DND-41 (cell line): Measurements from ENCODE around the gene LRRC28.
A peak's percentile ranks its signal among the peaks of the same experiment; 100 is the strongest.

Experiments used
- ATAC-seq: fragments of 200-7000 bp; cut with Tn5 transposase; 3 replicates; pipeline ENCODE4 v1.9.1; 2021; ENCODE audit warnings: low read depth; ENCODE audit not compliant: insufficient read depth
- DNase-seq: peaks from one replicate; pipeline ENCODE4 v3.0.0-alpha.2; 2020
- H2AFZ ChIP-seq: 2 replicates; pipeline ENCODE4 v1.6.0; 2012; ENCODE audit warnings: low read depth, low read length
- H3K27ac ChIP-seq: 2 replicates; pipeline ENCODE4 v1.5.1; 2012; ENCODE audit warnings: low read length, inconsistent platforms
- H3K27me3 ChIP-seq: fragments of 200-600 bp; sonication (generic); 2 replicates; pipeline ENCODE4 v1.6.0; 2012; ENCODE audit warnings: low read length, mild to moderate bottlenecking, inconsistent platforms; ENCODE audit not compliant: insufficient read depth, poor library complexity
- H3K36me3 ChIP-seq: 2 replicates; pipeline ENCODE4 v1.5.1; 2012; ENCODE audit warnings: low read length, inconsistent platforms; ENCODE audit not compliant: insufficient read depth
- H3K4me1 ChIP-seq: 2 replicates; pipeline ENCODE4 v1.5.1; 2012; ENCODE audit warnings: mild to moderate bottlenecking, low read length; ENCODE audit not compliant: insufficient read depth
- H3K4me2 ChIP-seq: 2 replicates; pipeline ENCODE4 v1.6.0; 2012; ENCODE audit warnings: mild to moderate bottlenecking, moderate library complexity, low read length, inconsistent platforms; ENCODE audit not compliant: insufficient read depth
- H3K4me3 ChIP-seq, 2 experiments: fragments of 200-600 bp in 1 of 2; shearing (Covaris generic) in 1 of 2; 2 replicates each; pipeline ENCODE4 v1.5.1; 2012 to 2016; ENCODE audit warnings: inconsistent platforms in 2 of 2, low read length in 2 of 2, mild to moderate bottlenecking in 2 of 2, low read depth in 1 of 2, moderate library complexity in 1 of 2
- H3K79me2 ChIP-seq: 2 replicates; pipeline ENCODE4 v1.6.0; 2012; ENCODE audit warnings: low read length, inconsistent platforms; ENCODE audit not compliant: insufficient read depth
- H3K9ac ChIP-seq: 2 replicates; pipeline ENCODE4 v1.6.0; 2012; ENCODE audit warnings: low read depth, mild to moderate bottlenecking, inconsistent platforms, low read length, moderate library complexity
- H3K9me3 ChIP-seq: 2 replicates; pipeline ENCODE4 v1.5.1; 2012; ENCODE audit warnings: low read length, moderate library complexity, mild to moderate bottlenecking, inconsistent platforms; ENCODE audit not compliant: insufficient read depth, severe bottlenecking
- H4K20me1 ChIP-seq: 2 replicates; pipeline ENCODE4 v1.6.0; 2012; ENCODE audit warnings: low read length; ENCODE audit not compliant: insufficient read depth
- EZH2 ChIP-seq: IDR thresholded peaks from 3 replicates; pipeline ENCODE4 v1.6.1; 2012; ENCODE audit warnings: borderline replicate concordance, low read depth, mild to moderate bottlenecking, moderate library complexity, low read length, inconsistent platforms; ENCODE audit not compliant: severe bottlenecking
- TF ChIP-seq, protein P1 (sequence below): IDR thresholded peaks from 2 replicates; pipeline ENCODE4 v1.5.1; 2012; ENCODE audit warnings: borderline replicate concordance, low read length, moderate library complexity, mild to moderate bottlenecking; ENCODE audit not compliant: poor library complexity, severe bottlenecking; ENCODE audit errors: extremely low read depth

LRRC28 gene

DNA sequence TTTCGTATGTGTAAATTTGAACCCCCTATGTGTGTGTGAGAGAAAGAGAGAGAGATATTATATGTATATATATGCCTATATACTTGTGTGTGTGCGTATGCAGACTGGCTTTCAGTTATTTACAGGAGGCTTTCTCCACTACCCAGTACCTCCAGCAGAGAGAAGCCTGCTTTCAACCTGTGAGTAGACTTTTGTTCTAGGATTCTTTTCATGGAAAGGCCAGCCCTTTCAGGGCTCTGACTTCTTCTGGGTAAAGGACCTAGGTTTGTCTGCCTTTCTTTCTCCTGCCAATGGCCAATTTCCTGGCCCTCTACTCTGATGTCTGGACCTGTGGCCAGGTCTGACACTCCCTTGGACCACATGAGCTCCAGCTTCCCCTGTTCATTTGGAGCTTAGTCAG is 23.8 kb downstream of the LRRC28 start:
- no peak overlapping the region for H3K4me2 ChIP-seq
- DNase-seq (no peak), ATAC-seq (no peak)
- no peaks in the 10 kb centered on the region for H3K27me3 ChIP-seq
- H3K9ac ChIP-seq = 0 out of 2 replicates have a peak overlapping the region, but pooled peaks have one; percentile 13
- H3K79me2 ChIP-seq = peaks cover 21% of the 10 kb centered on the region; the same call in 1 of the 2 replicates
- H3K36me3 ChIP-seq = peaks cover 4% of the 10 kb centered on the region; the same call in 1 of the 2 replicates
- TF ChIP-seq EZH2 = no peak
- TF ChIP-seq, protein P1, sequence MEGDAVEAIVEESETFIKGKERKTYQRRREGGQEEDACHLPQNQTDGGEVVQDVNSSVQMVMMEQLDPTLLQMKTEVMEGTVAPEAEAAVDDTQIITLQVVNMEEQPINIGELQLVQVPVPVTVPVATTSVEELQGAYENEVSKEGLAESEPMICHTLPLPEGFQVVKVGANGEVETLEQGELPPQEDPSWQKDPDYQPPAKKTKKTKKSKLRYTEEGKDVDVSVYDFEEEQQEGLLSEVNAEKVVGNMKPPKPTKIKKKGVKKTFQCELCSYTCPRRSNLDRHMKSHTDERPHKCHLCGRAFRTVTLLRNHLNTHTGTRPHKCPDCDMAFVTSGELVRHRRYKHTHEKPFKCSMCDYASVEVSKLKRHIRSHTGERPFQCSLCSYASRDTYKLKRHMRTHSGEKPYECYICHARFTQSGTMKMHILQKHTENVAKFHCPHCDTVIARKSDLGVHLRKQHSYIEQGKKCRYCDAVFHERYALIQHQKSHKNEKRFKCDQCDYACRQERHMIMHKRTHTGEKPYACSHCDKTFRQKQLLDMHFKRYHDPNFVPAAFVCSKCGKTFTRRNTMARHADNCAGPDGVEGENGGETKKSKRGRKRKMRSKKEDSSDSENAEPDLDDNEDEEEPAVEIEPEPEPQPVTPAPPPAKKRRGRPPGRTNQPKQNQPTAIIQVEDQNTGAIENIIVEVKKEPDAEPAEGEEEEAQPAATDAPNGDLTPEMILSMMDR = peak; percentile 3
- no peak overlapping the region for H2AFZ ChIP-seq
- H3K27ac ChIP-seq = peak overlapping the region; percentile 74
- H4K20me1 ChIP-seq = no peaks in the 10 kb centered on the region
- no peak overlapping the region for H3K4me3 ChIP-seq
- peaks cover 55% of the 10 kb centered on the region for H3K4me1 ChIP-seq
- H3K9me3 ChIP-seq = no peaks in the 10 kb centered on the region

GRCh38 chr15:99275525-99276128 is 24.3 kb downstream of the LRRC28 start:
- peak; percentile 42 for DNase-seq
- no peak for ATAC-seq
- no peaks in the 10 kb centered on the region for H3K9me3 ChIP-seq
- H3K79me2 ChIP-seq = peaks cover 23% of the 10 kb centered on the region; the same call in 1 of the 2 replicates
- H3K27me3 ChIP-seq = no peaks in the 10 kb centered on the region
- H3K4me2 ChIP-seq = peak overlapping the region; percentile 43
- H3K4me1 ChIP-seq = peaks cover 61% of the 10 kb centered on the region
- no peak for TF ChIP-seq EZH2
- TF ChIP-seq, protein P1 = no peak
- peak overlapping the region; percentile 39; the same call in 1 of the 2 replicates for H3K9ac ChIP-seq
- no peaks in the 10 kb centered on the region for H4K20me1 ChIP-seq
- H3K4me3 ChIP-seq = peak overlapping the region in 1 of 2 experiments; percentile 22; a peak in 1 of 4 replicates
- H3K36me3 ChIP-seq = peaks cover 4% of the 10 kb centered on the region; the same call in 1 of the 2 replicates
- H2AFZ ChIP-seq = no peak overlapping the region
- peak overlapping the region; percentile 74 for H3K27ac ChIP-seq

GRCh38 chr15:99279290-99279689 is 28.0 kb downstream of the LRRC28 start:
- H3K36me3 ChIP-seq = peaks cover 4% of the 10 kb centered on the region; the same call in 1 of the 2 replicates
- TF ChIP-seq, protein P1 = no peak
- TF ChIP-seq EZH2 = no peak
- H3K4me3 ChIP-seq = peak overlapping the region in 1 of 2 experiments; percentile 45; a peak in 2 of 4 replicates
- peak; percentile 95 for ATAC-seq
- H3K79me2 ChIP-seq = peaks cover 54% of the 10 kb centered on the region
- peak overlapping the region; percentile 95 for H3K27ac ChIP-seq
- no peaks in the 10 kb centered on the region for H3K27me3 ChIP-seq
- H4K20me1 ChIP-seq = no peaks in the 10 kb centered on the region
- peak; percentile 77 for DNase-seq
- no peaks in the 10 kb centered on the region for H3K9me3 ChIP-seq
- no peak overlapping the region for H2AFZ ChIP-seq
- peaks cover 90% of the 10 kb centered on the region for H3K4me1 ChIP-seq
- H3K9ac ChIP-seq = peak overlapping the region; percentile 58
- H3K4me2 ChIP-seq = peak overlapping the region; percentile 62
